Osteoblast (primary cell): ENCODE data around the gene TEPSIN. TPM values are rescaled to one million over a fixed set of nuclear protein-coding genes. Genes with fewer than 3 reads are reported as not detected.

ENCODE experiments used
- DNase-seq: peaks from one replicate; pipeline ENCODE4 v3.0.0; 2011; ENCODE audit warnings: low spot score, mixed read lengths; ENCODE audit not compliant: insufficient read length; ENCODE audit errors: missing footprints
- H2AFZ ChIP-seq: 2 replicates; pipeline ENCODE4 v1.6.0; 2011; ENCODE audit warnings: mild to moderate bottlenecking, low read length
- H3K27ac ChIP-seq: 2 replicates; pipeline ENCODE4 v1.5.1; 2011; ENCODE audit warnings: mild to moderate bottlenecking, low read depth, low read length, moderate library complexity
- H3K27me3 ChIP-seq: 2 replicates; pipeline ENCODE4 v1.6.0; 2012; ENCODE audit warnings: mild to moderate bottlenecking, control low read depth, inconsistent platforms, low read length, moderate library complexity; ENCODE audit not compliant: insufficient read depth
- H3K36me3 ChIP-seq: 2 replicates; pipeline ENCODE4 v1.5.1; 2011; ENCODE audit warnings: mild to moderate bottlenecking, low read length, control low read depth, moderate library complexity; ENCODE audit not compliant: insufficient read depth
- H3K4me1 ChIP-seq: 2 replicates; pipeline ENCODE4 v1.5.1; 2011; ENCODE audit warnings: mild to moderate bottlenecking, low read length, control low read depth, moderate library complexity; ENCODE audit not compliant: insufficient read depth
- H3K4me2 ChIP-seq: 2 replicates; pipeline ENCODE4 v1.6.0; 2011; ENCODE audit warnings: mild to moderate bottlenecking, low read length; ENCODE audit not compliant: insufficient read depth
- H3K4me3 ChIP-seq: fragments of 200-600 bp; sonication (generic); 3 replicates; pipeline ENCODE4 v1.5.1; 2012; ENCODE audit warnings: mild to moderate bottlenecking, low read length, inconsistent platforms; ENCODE audit not compliant: insufficient read depth
- H3K79me2 ChIP-seq: 2 replicates; pipeline ENCODE4 v1.6.0; 2012; ENCODE audit warnings: mild to moderate bottlenecking, low read length, control low read depth, inconsistent platforms; ENCODE audit not compliant: insufficient read depth
- H3K9me3 ChIP-seq: 2 replicates; pipeline ENCODE4 v1.5.1; 2011; ENCODE audit warnings: low read depth, low read length, control low read depth
- H4K20me1 ChIP-seq: 2 replicates; pipeline ENCODE4 v1.6.0; 2012; ENCODE audit warnings: mild to moderate bottlenecking, low read length, control low read depth; ENCODE audit not compliant: insufficient read depth
- total RNA-seq: library from RNA; depleted of rRNA; stranded (reverse); fragments of >200 nt; gene quantifications from 2 replicates; pipeline ENCODE4 v1.2.3, GENCODE V29; 2012
- TF ChIP-seq, protein P1 (sequence below): IDR thresholded peaks from 2 replicates; pipeline ENCODE4 v1.5.1; 2011; ENCODE audit warnings: mild to moderate bottlenecking, low read depth, low read length, moderate library complexity; ENCODE audit errors: extremely low read depth

Gene TEPSIN
- total RNA-seq, 1 donor: 16.6 TPM

GRCh38 chr17:81239714-81240555, 1.1 kb upstream of the TEPSIN start:
- no peaks in the 10 kb centered on the region for H3K27me3 ChIP-seq
- H3K4me2 ChIP-seq: peak overlapping the region; percentile 95
- peak overlapping the region; percentile 94 for H3K4me3 ChIP-seq
- H3K9me3 ChIP-seq: no peaks in the 10 kb centered on the region
- peaks cover 44% of the 10 kb centered on the region for H4K20me1 ChIP-seq
- H3K4me1 ChIP-seq: peaks cover 23% of the 10 kb centered on the region
- TF ChIP-seq, protein P1, sequence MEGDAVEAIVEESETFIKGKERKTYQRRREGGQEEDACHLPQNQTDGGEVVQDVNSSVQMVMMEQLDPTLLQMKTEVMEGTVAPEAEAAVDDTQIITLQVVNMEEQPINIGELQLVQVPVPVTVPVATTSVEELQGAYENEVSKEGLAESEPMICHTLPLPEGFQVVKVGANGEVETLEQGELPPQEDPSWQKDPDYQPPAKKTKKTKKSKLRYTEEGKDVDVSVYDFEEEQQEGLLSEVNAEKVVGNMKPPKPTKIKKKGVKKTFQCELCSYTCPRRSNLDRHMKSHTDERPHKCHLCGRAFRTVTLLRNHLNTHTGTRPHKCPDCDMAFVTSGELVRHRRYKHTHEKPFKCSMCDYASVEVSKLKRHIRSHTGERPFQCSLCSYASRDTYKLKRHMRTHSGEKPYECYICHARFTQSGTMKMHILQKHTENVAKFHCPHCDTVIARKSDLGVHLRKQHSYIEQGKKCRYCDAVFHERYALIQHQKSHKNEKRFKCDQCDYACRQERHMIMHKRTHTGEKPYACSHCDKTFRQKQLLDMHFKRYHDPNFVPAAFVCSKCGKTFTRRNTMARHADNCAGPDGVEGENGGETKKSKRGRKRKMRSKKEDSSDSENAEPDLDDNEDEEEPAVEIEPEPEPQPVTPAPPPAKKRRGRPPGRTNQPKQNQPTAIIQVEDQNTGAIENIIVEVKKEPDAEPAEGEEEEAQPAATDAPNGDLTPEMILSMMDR: no peak
- peaks cover 72% of the 10 kb centered on the region for H3K79me2 ChIP-seq
- peak overlapping the region; percentile 68 for H2AFZ ChIP-seq
- peak; percentile 90 for DNase-seq
- peak overlapping the region; percentile 75 for H3K27ac ChIP-seq
- peaks cover 8% of the 10 kb centered on the region for H3K36me3 ChIP-seq

- TF ChIP-seq, protein P1: no peak
- peak; percentile 91 for DNase-seq
- Histone ChIP-seq H3K4me2 (peak overlapping the region; percentile 87), H4K20me1 (peaks cover 36% of the 10 kb centered on the region), H3K27ac (peak overlapping the region; percentile 48), H3K36me3 (peaks cover 8% of the 10 kb centered on the region), H3K9me3 (no peaks in the 10 kb centered on the region), H2AFZ (peak overlapping the region; percentile 66), H3K4me1 (peaks cover 16% of the 10 kb centered on the region), H3K27me3 (no peaks in the 10 kb centered on the region), H3K79me2 (peaks cover 71% of the 10 kb centered on the region), H3K4me3 (peak overlapping the region; percentile 94)
Measured at GRCh38 chr17:81238490-81238814, 403 bp downstream of the TEPSIN start.

DNA sequence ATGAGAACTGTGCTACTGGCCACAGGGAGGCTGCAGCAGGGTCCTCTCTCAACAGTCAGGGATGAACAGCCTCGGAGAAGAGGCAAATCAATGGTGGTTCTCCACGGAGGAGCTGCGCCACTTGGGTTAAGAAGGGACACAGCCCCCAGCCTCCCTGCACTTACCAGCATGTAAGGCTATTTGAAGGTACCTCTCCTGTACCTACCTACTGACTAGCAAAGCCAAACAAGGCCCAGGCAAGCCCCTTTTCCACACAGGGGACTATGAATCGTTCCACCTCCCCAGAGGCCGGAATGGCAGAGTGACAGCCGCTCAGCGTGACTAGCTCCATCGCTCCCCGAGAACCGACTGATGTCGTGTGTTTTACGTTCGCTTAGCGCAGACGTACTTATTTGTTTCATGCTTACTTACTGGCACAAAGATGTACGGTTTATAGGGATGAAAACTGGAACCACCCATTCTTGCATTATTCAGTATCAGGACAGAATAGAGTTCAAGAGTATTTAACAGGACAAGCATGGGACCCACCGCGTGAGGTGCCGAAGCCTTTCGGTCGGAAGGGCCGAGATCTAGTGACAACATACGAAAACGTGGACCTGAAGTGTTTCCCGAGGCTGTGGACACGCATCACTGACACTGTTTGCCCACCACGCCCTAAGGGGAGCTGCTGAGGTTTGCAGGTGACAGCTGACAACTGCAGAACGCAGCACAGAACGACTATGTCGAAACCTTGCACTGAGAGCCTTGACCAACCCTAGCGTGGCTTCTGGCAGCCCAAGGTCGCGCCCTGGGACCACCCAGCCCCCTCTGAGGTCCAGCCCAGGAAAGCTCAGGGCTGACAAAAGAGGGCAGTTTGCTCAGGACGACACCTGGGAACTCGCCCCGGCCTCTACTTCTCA, 1.0 kb downstream of the TEPSIN start:
- peak overlapping the region; percentile 48 for H3K27ac ChIP-seq
- peak overlapping the region; percentile 94 for H3K4me3 ChIP-seq
- peaks cover 8% of the 10 kb centered on the region for H3K36me3 ChIP-seq
- peak overlapping the region; percentile 87 for H3K4me2 ChIP-seq
- peaks cover 71% of the 10 kb centered on the region for H3K79me2 ChIP-seq
- no peaks in the 10 kb centered on the region for H3K9me3 ChIP-seq
- no peak for DNase-seq
- H4K20me1 ChIP-seq: peaks cover 35% of the 10 kb centered on the region
- no peaks in the 10 kb centered on the region for H3K27me3 ChIP-seq
- peaks cover 16% of the 10 kb centered on the region for H3K4me1 ChIP-seq
- H2AFZ ChIP-seq: peak overlapping the region; percentile 66
- TF ChIP-seq, protein P1: no peak

DNA sequence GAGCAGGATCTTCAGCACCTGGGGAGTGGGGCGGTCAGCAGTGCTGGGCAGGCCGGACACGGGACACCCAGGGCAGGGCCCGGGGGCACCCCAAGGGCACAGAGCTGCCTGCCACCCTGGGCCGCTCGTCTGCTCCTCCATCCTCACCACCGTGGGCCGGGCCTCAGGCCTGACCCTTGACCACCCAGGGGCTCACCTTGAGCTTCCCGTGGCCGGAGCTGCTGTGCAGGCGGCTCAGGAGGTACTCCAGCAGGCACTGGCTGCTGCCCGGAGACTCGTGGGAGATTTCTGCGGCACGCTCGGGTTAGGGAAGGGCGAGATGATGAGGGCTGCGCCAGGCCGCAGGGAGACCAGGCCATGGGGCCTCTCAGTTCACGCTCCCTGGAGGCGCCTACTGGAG, 2.1 kb downstream of the TEPSIN start:
- no peaks in the 10 kb centered on the region for H3K27me3 ChIP-seq
- peaks cover 8% of the 10 kb centered on the region for H3K36me3 ChIP-seq
- no peak overlapping the region for H3K4me3 ChIP-seq
- H2AFZ ChIP-seq: no peak overlapping the region
- no peak overlapping the region for H3K4me2 ChIP-seq
- TF ChIP-seq, protein P1: no peak
- H3K9me3 ChIP-seq: no peaks in the 10 kb centered on the region
- H4K20me1 ChIP-seq: peaks cover 27% of the 10 kb centered on the region
- DNase-seq: no peak
- H3K79me2 ChIP-seq: peaks cover 66% of the 10 kb centered on the region
- H3K27ac ChIP-seq: no peak overlapping the region
- H3K4me1 ChIP-seq: peaks cover 16% of the 10 kb centered on the region
